Ramos (cell line): Measurements from ENCODE around the gene SSTR5.

ENCODE experiments used
- in situ Hi-C: fragments of 300-500 bp; cut with MboI; formaldehyde crosslinking; loops from one replicate; pipeline ENCODE4 v1.14.3; 2022; ENCODE audit warnings: low sequenced_read_pairs; ENCODE audit not compliant: unreplicated experiment

Gene SSTR5

DNA sequence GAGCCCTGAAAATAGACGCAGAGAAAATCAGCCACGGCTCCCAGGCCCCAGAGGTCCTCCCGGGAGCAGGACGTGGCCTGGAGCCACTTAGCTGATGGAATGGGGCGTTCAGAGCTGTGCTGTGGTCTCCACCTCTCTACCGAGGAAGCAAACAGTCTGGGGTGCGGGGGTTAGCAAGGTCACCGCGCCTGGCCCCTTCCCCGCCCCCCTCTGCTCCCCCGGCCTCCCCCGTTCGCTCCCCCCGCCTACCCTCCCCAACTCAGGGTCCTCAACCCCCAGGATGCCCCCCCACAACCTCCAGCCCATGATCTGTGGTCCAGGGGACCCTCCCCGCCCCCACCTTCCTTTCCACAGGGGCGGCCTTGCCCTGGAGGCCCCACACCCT is 44.1 kb downstream of the SSTR5 start:
- in situ Hi-C loops: no loop called here

- in situ Hi-C loops: no loop called here
Measured at GRCh38 chr16:1117176-1117900, 44.8 kb downstream of the SSTR5 start.

- in situ Hi-C loops: no loop called here
Measured at GRCh38 chr16:1117926-1118325, 45.4 kb downstream of the SSTR5 start.

DNA sequence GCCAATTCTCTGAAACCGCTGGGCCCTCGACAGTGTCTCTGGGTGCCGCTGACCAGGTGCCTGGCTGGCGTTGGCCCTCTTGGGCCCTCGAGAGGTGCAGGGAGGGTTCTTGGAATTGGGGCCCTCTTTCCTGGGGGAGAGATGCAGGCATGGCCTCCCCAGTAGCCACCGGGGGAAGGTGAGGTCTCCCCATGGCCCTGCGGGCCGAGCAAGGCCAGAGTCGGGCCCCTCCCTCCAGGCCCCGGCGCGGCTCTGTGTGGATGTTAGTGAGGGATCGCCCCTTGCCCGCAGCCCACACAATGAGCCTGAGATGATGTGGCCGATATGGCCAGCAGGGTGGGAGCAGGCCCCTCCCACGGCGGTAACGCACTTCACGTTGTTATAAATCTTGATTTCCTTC is 46.6 kb downstream of the SSTR5 start:
- in situ Hi-C loops: no loop called here

DNA sequence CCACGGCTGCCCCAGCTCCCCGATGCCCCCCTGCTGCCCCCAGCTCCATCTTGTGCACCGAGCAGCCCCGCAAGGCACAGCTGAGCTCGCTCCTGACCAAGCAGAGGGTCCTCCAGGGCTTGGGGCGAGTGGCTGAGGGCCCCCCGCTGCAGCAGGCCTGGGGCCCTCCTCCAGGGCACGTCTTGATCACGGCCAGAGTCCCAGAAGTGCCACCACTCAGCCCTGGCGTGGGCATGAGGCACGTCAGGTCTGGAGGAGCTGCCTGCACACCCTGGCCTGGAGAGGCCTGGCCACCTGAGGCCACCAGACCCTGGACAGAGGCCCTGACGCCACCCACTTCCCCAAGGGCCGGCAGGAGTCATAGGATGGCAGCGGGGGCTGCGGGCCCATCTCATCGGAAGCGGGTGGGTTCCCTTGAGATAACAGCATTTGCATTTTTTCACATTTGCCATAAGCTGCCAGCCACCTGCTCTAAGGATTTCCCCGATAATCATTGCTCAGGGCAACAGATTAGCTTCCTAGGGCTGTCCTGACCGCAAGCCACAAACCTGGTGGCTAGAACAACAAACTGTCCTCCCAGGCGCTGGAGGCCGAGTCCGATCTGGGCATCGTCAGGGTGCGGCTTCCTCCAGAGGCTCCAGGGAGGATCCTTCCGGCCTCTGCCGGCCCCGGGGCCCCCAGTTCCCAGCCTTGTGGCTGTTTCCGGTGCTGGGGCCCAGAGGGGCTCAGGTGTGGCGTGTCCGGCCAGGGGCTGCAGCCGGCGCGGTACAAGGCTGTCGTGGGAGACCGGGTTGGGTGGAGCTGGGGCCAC is 47.4 kb downstream of the SSTR5 start:
- in situ Hi-C loops: no loop called here

GRCh38 chr16:1120577-1120941 is 48.0 kb downstream of the SSTR5 start:
- in situ Hi-C loops: no loop called here

DNA sequence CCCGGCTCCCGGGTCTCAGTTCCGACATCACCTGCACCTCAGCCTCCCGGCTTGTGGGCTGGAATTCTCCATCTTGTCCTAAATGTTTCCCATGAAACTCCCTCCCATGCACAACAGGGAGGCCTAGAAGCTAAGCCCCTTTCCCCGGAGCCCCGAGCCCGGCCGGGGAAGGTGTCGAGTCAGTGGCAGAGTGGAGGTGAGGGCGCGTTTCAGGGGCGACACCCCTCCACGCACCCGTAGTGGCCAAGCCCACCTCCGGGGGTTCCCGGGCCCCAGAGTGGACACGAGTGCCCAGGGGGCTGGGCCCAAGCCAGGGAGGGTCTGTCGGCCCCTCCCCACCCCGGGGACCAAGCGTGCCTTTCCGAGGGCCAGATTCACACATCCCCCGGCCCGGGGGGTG is 48.5 kb downstream of the SSTR5 start:
- in situ Hi-C loops: no loop called here

- in situ Hi-C loops: no loop called here
Measured at GRCh38 chr16:1121601-1122397, 49.3 kb downstream of the SSTR5 start.

- in situ Hi-C loops: no loop called here
Measured at GRCh38 chr16:1122398-1122765, 49.8 kb downstream of the SSTR5 start.

DNA sequence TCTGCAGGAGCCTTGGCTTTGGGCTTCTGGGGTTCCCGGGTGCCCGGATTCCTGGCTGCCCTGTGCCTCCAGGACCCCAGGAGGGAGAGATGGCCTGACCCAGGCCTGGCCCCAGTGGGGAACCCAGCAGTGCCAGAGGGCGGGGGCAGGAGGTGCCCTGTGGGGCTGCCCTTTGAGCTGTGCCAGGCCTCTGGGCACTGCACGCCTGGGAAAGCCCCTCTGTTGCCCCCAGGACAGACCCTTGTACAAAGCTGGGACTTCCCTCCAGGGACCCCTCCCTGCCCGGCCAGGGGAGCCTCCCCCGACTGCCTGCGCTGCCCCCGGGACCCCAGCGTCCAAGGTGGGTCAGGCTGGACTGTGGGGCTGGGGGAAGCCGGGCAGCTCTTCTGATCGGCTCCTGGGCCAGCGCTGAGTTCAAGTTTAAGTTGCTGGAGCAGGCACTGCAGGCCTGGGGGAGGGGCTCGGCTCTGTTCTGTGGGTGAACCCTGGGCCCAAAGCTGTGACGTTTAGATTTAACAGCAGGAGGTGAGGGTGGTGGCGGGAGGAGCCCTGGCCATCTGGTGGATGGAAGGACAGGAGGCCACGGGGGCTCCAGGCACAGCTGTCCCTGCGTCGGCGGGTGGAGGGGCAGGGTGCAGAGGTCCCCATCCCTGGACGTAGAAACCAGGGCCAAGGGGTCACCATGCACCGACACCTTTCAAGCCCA is 51.1 kb downstream of the SSTR5 start:
- in situ Hi-C loops: no loop called here

DNA sequence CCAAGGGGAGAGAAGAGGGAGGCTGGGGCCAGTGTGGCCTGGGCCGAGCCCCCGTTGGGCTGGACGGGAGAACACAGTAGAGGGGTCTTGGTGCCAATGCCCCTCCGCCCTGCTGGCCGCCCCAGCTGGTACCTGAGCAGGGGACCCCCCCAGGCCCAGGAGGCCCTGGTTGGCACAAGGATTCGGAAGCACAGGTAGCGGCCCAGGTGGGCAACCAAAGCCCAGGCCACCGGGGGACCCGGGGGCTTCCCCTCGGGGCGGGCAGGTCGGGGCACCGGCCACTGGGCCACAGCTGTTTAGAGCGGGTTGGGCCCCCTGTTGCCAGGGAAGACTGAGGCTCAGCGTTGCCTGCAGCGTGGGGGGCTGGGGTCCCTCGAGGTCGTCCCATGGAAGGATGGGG is 51.7 kb downstream of the SSTR5 start:
- in situ Hi-C loops: no loop called here

DNA sequence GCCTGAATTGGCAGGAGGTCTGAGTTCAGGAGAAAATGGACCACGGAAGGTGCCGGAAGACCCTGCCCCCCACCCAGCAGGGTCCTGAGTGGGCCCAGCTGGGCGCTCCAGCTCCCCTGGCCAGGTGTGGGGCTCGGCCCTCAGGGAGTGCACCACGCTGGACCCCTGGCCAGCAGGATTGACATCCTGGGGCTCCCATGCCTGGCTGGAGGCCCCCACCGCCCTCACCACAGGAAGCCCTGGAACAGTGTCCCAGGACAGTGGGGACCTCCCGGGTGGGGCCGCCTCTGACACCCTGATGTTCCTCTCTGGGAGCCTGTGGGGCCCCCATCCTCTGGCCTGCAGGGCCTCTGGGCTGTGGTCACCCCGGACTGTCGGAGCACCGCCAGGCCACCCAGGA is 52.2 kb downstream of the SSTR5 start:
- in situ Hi-C loops: no loop called here

DNA sequence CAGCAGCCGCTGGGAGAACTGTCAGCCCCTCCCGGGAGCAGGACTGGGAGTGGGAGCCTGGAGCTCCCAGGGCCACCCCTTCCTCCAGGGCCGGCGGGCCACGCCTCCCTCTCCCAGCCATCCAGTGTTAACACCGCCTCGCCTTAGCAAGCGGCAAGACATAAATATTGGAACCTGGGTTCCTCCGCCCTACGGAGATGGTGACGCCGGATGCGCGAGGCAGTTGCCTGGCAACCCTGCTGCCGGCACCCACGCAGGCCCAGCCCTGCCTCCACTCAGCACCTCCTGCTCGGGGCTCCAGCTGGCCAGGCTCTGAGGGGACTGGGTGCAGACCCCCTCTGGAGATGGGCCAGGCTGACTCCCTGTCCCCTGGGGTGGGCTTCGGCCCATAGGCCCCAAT is 52.9 kb downstream of the SSTR5 start:
- in situ Hi-C loops: no loop called here

GRCh38 chr16:1126044-1126443 is 53.5 kb downstream of the SSTR5 start:
- in situ Hi-C loops: no loop called here

DNA sequence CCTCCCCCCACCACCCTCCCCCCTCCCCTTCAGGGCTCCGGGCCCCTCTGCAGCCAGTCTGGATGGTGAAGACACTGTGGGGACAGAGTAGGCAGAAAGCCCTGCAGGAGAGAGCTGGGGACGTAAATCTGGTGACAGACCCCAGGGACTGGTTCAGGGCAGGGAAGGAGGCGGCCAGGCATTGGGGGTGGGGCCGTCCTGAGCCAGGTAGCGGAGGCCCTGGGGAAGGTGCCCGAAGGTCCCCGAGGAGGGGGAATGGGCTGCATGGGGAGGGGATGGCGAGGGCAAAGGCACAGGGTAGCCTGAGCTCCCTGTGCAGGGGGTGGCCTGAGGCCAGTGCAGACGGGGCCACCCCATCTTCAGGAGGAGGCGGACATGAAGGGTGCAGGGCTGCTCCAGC is 54.0 kb downstream of the SSTR5 start:
- in situ Hi-C loops: no loop called here

DNA sequence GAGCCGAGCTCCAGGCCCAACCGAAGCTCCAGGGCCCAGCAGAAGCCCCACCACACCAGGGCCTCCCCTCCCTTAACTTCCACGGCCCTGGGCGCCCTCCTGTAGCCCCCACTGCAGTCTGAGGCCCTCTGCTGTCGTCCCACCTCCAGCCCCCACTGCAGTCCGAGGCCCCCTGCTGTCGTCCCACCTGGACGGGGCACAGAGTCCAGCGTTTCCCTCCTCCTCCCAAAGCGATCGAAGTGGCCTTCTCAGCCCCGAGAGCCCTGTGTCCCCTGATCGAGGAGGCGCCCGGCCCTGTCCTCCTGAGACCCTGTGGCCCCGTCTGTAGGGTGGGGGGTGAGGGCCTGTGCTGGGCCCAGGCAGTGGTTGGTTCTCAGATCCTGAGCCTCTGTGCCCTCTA is 54.6 kb downstream of the SSTR5 start:
- in situ Hi-C loops: no loop called here

GRCh38 chr16:1127971-1128715 is 55.6 kb downstream of the SSTR5 start:
- in situ Hi-C loops: no loop called here

DNA sequence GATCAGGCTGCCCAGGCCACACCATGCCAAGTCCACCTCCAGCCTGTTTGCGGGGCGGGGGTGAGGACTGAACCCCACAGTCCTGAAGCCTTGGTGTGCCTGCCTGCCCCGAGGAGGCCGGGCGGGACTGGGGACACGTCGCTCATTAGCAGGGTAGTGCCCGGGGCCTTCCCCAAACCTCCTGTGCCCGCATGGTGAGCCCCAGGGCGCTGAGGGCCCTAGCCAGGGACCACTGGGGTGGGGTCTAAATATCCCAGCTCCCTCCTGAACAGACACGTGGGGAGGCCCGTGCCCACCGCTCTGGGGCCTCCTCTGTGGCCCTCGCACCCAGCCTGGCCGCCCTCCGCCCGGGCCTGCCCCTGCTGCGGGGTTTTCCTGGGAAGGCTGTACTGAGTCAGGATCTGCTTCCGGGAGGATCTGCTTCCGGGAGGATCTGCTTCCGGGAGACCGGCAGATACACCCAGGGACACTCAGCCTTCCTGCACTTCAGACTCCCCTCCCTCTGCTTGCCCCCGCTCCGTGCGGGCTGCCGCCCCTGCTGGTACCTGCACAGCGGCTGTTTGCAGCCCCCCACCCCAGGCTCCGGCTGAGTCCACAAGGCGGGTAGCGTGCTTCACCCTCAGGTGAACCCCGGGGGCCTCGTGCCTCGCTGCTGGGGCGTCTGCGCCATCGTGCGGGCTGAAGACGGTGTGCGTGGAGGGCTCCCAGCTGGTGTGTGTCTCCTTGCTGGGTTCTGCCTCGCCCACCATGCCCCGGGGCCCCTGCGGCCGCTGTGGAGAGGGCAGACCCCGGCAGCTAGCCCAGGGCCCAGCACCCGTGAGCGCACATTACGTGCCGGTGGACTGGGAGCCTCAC is 56.8 kb downstream of the SSTR5 start:
- in situ Hi-C loops: no loop called here

DNA sequence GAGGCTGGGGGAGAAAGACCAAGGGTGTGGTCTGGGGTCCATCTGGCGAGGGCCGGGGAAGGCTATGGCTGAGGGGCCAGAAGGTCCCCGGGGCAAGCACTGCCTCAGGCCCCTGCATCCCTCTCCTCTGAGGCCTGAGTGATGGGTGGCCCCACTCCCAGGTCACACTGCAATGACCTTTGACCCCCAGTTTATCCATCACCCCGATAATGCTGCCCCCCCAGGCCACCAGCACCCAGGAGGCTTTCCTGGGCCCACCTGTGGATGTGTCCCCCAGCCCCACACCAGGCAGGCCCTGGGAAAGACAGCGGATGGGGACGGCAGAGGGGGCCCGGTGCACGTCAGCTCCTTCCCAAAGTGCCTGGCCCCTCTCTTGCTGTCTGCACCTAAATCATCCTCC is 57.8 kb downstream of the SSTR5 start:
- in situ Hi-C loops: no loop called here
